GM21447 (cell line): ENCODE results near the gene SPEM2.
A peak's percentile ranks its signal among the peaks of the same experiment; 100 is the strongest.

ENCODE experiments used
- ATAC-seq: cut with Tn5 transposase; IDR thresholded peaks from one replicate; pipeline ENCODE4 v1.9.1; 2021; ENCODE audit not compliant: unreplicated experiment

The SPEM2 gene

GRCh38 chr17:7425316-7425715, at the start of gene SPEM2:
TSS of gene SPEM2 (plus strand) at chr17:7425616. CDS start at chr17:7425689, 73 bp downstream.
- no peak for ATAC-seq

- no peak for ATAC-seq
These were observed 46.3 kb upstream of the SPEM2 start for GRCh38 chr17:7379134-7379533.

- ATAC-seq, result no peak
These were observed 45.1 kb upstream of the SPEM2 start for GRCh38 chr17:7380321-7380720.

GRCh38 chr17:7380855-7381683, 44.3 kb upstream of the SPEM2 start, which contains the start of gene TNK1:
TSS of gene TNK1 (plus strand) at chr17:7381089. CDS start at chr17:7382927, 1,838 bp downstream.
- ATAC-seq, result no peak

GRCh38 chr17:7382901-7383300, 42.5 kb upstream of the SPEM2 start:
- no peak for ATAC-seq

DNA sequence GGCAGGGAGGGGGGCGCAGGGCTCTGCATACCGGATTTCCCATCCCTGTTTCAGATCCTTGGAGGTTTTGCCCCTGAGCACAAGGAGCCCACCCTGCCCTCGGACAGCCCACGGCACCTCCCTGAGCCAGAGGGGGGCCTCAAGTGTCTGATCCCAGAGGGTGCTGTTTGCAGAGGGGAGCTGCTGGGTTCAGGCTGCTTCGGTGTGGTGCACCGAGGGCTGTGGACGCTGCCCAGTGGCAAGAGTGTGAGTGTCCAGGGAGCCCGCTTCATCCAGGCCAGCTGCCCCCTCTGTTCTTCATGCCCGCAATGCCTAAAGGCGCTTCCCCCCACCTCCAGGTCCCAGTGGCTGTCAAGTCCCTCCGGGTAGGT, 42.1 kb upstream of the SPEM2 start:
- ATAC-seq, result no peak

GRCh38 chr17:7383742-7384488, 41.5 kb upstream of the SPEM2 start:
- ATAC-seq, result no peak

- no peak for ATAC-seq
These were observed 40.8 kb upstream of the SPEM2 start for GRCh38 chr17:7384489-7385081.

DNA sequence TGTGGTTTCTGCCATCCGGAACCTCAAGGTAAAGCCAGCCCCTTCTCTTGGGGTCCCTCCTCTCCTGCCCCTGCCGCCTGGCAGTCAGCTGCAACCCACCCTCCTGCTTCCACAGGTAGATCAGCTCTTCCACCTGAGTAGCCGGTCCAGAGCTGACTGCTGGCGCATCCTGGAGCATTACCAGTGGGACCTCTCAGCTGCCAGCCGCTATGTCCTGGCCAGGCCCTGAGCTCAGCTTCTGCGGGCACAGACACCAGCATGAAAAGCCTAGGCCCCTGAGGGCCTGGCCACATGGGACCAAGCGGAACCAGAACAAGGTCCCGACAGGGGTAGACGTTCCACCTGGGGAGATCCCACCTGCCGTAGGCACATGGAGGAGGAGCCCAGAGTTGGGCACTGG, 36.6 kb upstream of the SPEM2 start:
- no peak for ATAC-seq

- no peak for ATAC-seq
These were observed 35.2 kb upstream of the SPEM2 start for GRCh38 chr17:7389924-7390910.

GRCh38 chr17:7391307-7391706, 34.1 kb upstream of the SPEM2 start:
- no peak for ATAC-seq

DNA sequence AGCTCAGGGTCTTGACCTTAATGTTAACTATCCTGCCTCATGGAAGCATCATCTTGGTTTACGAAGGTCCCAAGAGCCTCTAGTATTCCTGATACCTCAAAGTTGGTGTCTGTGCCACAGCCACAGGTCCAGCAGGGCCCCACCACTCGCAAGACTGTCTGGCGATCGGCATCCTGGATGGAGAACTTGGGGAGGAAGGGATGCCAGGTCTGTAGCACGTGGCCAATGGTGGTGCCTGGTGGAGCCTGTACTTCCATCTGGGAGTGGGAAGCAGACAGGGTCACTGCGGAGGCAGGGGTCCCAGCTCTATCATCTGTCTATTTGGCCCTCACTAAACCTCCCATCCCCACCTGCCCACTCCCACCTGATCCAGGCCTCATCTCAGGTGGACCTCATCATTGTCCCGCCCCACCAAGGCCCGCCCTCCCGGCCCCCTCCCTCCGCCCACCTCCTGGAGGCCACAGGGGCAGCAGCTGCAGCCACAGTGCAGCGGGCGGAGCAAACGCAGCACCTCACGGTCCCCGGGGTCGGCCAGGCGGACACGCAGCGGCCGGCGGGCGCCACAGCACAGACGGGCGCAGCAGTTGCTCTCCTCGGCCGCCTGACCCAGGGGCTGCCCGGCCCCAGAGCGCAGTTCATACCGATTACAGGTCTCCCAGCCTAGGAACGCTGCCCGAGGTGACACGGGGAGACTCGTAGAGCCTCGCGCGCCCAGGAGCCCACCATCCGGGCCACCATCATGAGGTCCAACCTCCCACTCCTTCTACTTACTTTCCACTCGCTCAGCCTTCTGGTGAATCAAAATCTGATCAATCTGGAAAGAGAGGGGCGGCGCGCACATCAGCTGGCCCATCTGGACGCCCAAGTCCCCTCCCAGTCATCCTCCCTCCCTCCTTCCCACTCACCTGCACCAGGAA, 32.5 kb upstream of the SPEM2 start:
- ATAC-seq, result no peak

DNA sequence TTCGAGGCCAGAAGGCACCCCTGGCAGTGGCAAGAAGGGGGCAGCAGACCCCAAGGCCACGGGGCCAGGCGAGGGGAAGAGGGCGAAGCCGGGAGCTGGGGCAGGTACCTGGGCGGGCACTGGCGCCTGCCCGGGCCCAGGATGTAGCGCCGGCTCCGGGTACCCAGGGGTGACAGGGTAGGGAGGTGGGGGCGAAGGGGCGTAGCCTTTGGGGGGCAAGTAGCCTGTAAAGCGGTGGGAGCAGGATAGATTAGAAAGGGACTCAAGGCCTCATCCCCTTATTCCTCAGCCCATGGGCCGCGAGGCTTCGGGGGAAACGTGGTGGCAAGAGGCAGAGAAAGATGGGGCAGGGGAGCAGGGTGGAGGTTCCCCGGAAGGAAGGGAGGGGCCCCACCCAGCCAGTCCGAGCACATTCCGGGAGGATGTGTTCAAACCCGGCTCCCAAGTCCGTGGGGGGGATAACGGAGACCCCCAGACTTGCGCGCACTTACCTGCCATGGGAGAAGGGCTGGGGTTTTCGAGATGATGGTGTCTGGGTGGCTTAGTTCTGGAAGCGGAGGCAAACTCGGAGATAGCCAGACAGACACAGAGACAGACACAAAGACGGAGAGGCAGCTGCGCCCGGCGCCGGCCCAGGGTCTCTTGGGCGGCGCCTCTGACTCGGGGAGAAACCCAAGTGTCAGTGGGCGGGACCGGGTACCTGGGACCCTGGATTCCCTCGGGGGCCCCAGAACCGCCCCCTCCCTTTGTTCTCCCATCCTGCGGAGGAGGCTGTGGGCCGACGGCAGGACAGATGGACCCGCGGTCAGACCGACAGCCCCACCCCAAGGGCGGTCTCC, 31.6 kb upstream of the SPEM2 start:
- peak; percentile 43 for ATAC-seq

DNA sequence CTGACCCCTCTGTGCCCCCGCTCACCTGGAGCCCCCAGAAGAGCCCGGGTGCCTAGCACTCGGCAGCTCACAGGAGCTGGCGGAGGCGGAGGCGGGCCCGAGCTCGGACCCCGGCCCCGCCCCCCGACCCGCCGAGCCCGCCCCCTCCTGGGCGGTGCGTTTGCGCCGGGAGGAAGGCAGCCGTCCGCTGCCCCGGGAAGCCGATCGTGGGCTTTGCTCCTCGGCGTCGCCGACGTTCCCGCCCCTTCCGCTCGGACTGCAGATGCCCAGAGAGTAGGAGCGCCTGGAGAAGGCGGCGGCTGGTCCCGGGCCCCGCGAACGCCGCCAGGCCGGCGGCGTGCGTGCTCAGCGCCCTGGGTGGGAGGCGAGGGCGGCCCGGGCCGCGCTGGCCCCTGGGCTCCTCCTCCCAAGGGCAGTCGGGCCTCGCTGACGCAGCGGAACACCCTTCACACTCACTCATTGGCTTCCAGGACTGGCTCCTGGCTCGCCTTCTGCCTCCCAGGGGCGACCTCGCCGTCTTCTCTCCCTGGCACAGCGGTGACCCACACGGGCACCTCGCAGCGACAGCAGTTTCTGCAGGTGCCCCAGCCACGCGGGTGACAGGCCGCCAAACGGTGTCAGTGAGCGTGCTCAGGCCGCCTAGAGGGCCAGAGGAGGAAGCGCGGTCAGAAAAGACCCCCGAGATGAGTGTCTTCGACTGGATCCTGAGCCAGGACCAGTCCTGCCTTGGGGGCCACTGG, 30.8 kb upstream of the SPEM2 start, which contains the start of gene PLSCR3:
Gene PLSCR3 (minus strand): TSS at position 74 of the 740 bp plus-strand sequence. CDS start 415 bp downstream, outside the sequence.
- ATAC-seq, result peak; percentile 76

DNA sequence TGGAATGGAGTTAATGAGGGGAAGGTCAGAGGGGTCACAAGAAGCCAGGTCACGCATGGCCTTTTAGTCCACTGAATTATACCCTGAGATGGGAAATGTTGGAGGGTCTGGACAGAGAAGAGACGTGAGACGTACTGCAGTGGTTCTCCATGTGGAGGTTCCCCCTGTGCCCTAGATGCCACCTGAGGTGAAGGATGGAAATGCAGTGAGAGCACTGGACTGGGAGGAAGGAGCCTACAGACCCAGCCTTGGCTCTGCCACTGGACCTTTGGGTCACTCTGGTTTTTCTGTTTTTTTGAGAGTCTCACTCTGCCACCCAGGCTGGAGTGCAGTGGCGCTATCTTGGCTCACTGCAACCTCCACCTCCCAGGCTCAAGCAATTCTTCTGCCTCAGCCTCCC, 29.3 kb upstream of the SPEM2 start:
- ATAC-seq, result no peak

DNA sequence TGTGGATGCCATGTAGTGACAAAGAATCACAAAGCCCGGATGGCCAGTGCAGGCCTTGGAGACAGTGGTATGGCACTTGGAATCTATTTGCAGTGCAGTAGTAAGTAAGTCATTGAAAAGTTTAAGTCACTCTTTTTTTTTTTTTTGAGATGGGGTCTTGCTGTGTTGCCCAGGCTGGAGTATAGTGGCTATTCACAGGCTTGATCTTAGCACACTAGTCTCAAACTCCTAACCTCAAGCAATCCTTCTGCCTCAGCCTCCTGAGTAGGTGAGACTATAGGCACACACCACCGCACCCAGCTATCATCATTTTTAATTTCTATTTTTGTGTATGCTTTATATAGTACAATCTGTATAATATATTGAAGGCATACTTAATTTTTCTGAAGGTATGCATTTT, 26.8 kb upstream of the SPEM2 start:
- no peak for ATAC-seq

DNA sequence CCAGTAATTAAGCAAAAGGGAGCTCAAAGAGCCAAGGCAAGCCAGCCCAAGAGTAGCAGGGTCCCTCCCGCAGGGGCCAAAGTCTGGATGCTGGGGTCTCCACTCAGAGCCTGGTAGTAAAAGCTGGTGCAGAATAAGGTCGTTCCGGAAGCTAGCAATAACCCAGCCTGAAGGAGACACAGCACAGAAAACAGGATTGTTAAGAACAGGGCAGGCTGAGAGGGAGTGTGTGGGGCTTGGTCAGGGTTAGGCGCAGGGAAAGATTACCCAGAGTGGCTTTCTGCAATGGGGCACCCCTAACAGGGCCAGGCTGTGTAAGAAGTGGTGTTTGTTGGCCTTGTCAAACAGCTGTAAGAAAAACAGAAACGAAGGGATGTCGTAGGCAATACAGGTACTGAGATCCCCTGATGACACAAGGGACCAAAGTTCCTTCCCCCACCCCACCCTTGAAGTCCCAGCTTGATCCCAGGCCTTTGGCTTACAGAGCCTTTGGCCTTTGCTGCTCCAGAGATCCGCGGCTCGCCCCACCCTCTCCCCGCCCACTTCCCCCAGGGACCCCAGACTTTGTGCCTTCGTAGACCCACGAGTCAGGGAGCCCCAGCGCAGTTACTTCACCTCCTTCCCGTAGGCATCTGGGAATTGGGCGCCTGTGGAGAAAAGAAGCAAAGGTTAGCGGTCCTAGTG, 22.2 kb upstream of the SPEM2 start:
- no peak for ATAC-seq

GRCh38 chr17:7403727-7403976, 21.8 kb upstream of the SPEM2 start:
- ATAC-seq, result no peak
